ENCODE measurements around the gene HOXB6. TPM values are rescaled to one million over a fixed set of nuclear protein-coding genes. Genes with fewer than 3 reads are reported as not detected.

HOXB6 gene
- total and polyA plus RNA-seq, 8 donors: 0.12 to 1.8 (median 0.69) TPM

DNA sequence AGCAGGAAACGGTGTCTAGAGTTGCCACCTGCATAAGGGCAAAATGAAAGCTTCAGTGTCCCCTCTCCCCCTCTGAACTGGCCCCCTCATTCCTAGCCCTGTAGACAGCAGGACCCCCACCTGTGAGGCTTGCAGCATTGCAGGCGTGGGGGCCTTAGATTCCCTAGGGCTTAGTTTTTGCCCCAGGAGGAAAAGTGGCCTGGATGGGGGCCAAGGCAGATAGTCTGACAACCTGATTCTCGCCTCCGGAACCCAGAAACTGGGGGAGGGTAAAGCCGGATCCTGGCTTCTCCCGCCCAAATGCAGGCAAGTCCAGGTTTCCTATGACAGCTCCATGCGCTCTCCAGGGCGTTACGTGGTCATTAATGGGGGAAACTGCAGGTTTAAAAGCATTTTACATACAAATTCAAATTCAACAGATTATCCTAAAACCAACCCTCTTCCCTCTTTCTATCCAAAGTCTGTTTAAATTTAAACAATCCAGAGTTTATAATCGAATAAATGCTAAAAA is 678 bp upstream of the HOXB6 start:
- TF ChIP-seq, protein P1, sequence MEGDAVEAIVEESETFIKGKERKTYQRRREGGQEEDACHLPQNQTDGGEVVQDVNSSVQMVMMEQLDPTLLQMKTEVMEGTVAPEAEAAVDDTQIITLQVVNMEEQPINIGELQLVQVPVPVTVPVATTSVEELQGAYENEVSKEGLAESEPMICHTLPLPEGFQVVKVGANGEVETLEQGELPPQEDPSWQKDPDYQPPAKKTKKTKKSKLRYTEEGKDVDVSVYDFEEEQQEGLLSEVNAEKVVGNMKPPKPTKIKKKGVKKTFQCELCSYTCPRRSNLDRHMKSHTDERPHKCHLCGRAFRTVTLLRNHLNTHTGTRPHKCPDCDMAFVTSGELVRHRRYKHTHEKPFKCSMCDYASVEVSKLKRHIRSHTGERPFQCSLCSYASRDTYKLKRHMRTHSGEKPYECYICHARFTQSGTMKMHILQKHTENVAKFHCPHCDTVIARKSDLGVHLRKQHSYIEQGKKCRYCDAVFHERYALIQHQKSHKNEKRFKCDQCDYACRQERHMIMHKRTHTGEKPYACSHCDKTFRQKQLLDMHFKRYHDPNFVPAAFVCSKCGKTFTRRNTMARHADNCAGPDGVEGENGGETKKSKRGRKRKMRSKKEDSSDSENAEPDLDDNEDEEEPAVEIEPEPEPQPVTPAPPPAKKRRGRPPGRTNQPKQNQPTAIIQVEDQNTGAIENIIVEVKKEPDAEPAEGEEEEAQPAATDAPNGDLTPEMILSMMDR (IDR thresholded peaks at IDR 0.05): no peak
- Histone ChIP-seq H3K36me3 (no peaks in the 10 kb centered on the region), H3K27me3 (peaks cover 0 to 89% (median 19%) of the 10 kb centered on the region in 4 donors), H3K4me3 (no peak overlapping the region), H3K27ac (no peak overlapping the region), H3K4me1 (peaks cover 0 to 10% (median 0%) of the 10 kb centered on the region in 3 donors), H3K9me3 (no peaks in the 10 kb centered on the region)
- DNase-seq (no peak), FAIRE-seq (no peak), ATAC-seq (no peak)
- 22 to 25% methylated on average over 10 of the region's 10 CpGs for WGBS, 2 donors
- intact Hi-C loops (cut with DNase I): no loop called here

DNA sequence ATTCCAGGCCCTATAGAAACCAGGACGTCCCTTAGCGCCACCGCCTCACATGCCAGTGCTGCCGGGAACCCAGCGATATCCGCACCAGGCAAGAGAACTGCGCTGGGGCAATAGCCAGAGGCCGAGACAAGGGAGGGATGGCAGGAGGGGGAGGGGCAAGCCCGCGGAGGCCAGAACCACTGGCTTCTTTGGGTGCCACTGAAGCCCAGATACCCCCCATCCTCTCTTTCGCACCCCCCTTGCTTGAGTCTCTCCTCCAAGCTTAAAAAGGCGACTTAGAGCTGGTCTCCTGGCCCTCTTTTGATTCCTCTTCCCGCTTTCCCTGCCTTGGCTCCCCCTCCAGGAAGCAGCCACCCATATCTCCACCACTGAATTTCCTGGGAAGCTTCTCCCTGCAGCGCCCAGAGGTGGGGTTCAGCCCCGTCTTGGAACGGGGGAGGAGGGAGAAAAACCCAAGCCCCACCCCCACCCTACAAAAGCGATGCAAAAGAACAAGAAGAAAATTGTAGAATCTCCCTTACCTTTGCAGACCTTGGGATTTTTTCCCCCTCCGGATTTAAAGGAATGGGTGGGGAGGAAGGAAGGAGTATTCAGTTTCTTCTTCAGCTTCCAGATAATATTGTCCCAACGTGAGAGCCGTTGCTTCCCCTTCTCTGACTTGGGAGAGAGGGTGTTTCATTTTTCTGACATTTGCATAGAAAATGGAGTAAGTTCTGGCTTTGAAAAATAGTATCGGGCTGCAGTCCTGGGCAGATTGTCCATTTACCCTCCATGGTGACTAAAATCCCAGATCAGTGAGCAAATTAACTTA is 622 bp downstream of the HOXB6 start:
- WGBS, 2 donors: 8 to 9% methylated on average over 18 to 21 of the region's 21 CpGs
- Histone ChIP-seq H3K27me3 (peaks cover 0 to 90% (median 19%) of the 10 kb centered on the region in 4 donors), H3K9me3 (no peaks in the 10 kb centered on the region), H3K36me3 (no peaks in the 10 kb centered on the region), H3K4me1 (peaks cover 0 to 6% (median 0%) of the 10 kb centered on the region in 3 donors), H3K4me3 (peak overlapping the region in 1 of 4 donors; percentile 10), H3K27ac (no peak overlapping the region)
- DNase-seq (no peak), FAIRE-seq (no peak), ATAC-seq (peak in 1 of 4 donors; percentile 46)
- TF ChIP-seq, protein P1 (IDR thresholded peaks at IDR 0.05): no peak
- intact Hi-C loops (cut with DNase I): no loop called here

DNA sequence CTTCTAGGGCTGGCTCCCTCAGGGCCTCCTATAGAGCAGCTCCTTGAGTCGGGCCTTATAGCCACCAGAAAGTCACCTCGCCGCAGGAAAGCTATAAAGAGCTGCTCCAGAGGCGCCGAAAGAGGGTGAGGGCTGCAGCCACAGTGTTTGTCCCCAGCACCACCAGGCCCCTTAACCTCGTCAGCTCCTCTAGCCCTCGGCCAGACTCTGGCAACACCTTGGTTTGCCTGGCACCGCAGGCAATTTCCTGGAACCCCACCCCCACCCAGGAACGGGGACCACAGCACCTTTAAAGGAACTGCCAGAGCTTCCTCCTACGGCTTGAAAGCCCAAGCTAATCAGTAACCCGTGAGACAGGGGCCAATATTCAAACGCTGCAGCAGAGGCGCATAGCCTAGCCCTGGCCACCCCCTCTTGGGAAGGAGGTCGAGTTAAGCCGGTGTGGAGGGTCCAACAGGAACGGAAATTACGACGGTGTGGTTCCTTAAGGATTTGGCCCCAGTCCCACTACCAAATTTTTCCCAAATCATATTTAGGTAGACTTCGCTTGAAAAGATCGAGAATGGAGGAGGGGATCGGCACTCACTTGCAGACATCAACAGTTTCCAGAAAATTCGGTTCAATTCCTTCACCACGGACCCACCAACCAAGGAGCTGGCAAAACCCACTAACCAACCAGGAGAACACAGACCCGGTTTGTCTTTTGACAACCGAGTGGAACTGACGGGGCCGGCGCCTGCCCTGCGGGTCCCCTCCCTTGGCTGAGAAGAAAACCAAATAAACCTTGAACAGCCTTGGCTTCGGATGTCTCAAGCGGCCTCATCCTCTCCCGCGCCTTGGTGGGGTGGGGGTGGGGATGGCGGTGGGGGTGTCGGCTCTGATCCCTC is 3.0 kb downstream of the HOXB6 start:
- no peaks in the 10 kb centered on the region for H3K9me3 ChIP-seq
- intact Hi-C loops (cut with DNase I): no loop called here
- DNase-seq (no peak), ATAC-seq (peak; percentile 38 to 63 (median 50)), FAIRE-seq (no peak)
- no peak overlapping the region for H3K4me3 ChIP-seq
- WGBS, 2 donors: 11 to 14% methylated on average over 35 of the region's 35 CpGs
- TF ChIP-seq, protein P1 (IDR thresholded peaks at IDR 0.05): no peak
- H3K27me3 ChIP-seq: peaks cover 0 to 91% (median 14%) of the 10 kb centered on the region in 4 donors
- H3K27ac ChIP-seq: no peak overlapping the region
- H3K36me3 ChIP-seq: no peaks in the 10 kb centered on the region
- peaks cover 0 to 6% (median 0%) of the 10 kb centered on the region in 3 donors for H3K4me1 ChIP-seq

DNA sequence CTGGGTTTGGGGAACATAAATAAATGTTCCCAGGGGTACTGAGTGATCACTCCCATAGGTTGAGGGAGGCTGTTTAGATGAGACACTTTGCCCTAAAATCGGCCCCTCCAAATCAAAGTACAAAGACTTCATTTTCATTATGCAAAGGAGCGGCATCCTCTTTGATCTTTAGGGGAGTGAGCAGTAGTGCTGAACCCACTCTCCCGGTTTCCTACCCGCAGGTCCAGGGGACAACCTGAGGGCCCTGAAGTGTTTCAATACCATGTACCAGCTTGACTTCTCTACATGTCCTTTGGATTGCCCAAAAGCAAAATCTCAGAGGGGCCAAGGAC is 3.6 kb downstream of the HOXB6 start:
- Histone ChIP-seq H3K36me3 (no peaks in the 10 kb centered on the region), H3K4me3 (no peak overlapping the region), H3K27ac (no peak overlapping the region), H3K9me3 (no peaks in the 10 kb centered on the region), H3K4me1 (peaks cover 0 to 10% (median 0%) of the 10 kb centered on the region in 3 donors), H3K27me3 (peaks cover 0 to 91% (median 16%) of the 10 kb centered on the region in 4 donors)
- TF ChIP-seq, protein P1 (IDR thresholded peaks at IDR 0.05): no peak
- no peak for FAIRE-seq
- 17 to 26% methylated on average over 4 of the region's 4 CpGs for WGBS, 2 donors
- intact Hi-C loops (cut with DNase I): no loop called here
- no peak for ATAC-seq
- no peak for DNase-seq
